GM12891 (cell line): Measurements from ENCODE around the gene GDF15. TPM values are rescaled to one million over a fixed set of nuclear protein-coding genes. Genes with fewer than 3 reads are reported as not detected.

ENCODE experiments used
- DNase-seq: peaks from one replicate; pipeline ENCODE4 v3.0.0; 2011; ENCODE audit warnings: low spot score; ENCODE audit not compliant: insufficient read length
- FAIRE-seq: peaks from 2 replicates; lab custom pipeline; 2011; peaks lifted over from hg19 to GRCh38; lab: Jason Lieb, UNC
- PAX5 ChIP-seq: IDR thresholded peaks from 2 replicates; pipeline ENCODE4 v1.6.1; 2011; ENCODE audit warnings: low read length, moderate library complexity, mild to moderate bottlenecking; ENCODE audit not compliant: insufficient read depth, severe bottlenecking
- POLR2A ChIP-seq: IDR thresholded peaks from 2 replicates; pipeline ENCODE4 v1.6.1; 2011; ENCODE audit warnings: low read depth, low read length, control low read depth
- POLR2AphosphoS5 ChIP-seq: IDR thresholded peaks from 2 replicates; pipeline ENCODE4 v1.6.1; 2011; ENCODE audit warnings: low read depth, low read length, control low read depth
- POU2F2 ChIP-seq: IDR thresholded peaks from 2 replicates; pipeline ENCODE4 v1.6.1; 2011; ENCODE audit warnings: low read depth, mild to moderate bottlenecking, control low read depth, low read length, moderate library complexity
- SPI1 ChIP-seq: IDR thresholded peaks from 2 replicates; pipeline ENCODE4 v1.6.1; 2011; ENCODE audit warnings: low read depth, low read length, control low read depth
- TAF1 ChIP-seq: IDR thresholded peaks from 2 replicates; pipeline ENCODE4 v1.6.1; 2011; ENCODE audit warnings: low read depth, low read length, control low read depth
- polyA plus RNA-seq: library from polyadenylated mRNA; unstranded; fragments of >200 nt; gene quantifications from one replicate; pipeline ENCODE4 v1.2.1, GENCODE V29; 2012; ENCODE audit warnings: low read depth, missing spikeins, inconsistent platforms; ENCODE audit not compliant: missing spikeins

GDF15 gene, protein sequence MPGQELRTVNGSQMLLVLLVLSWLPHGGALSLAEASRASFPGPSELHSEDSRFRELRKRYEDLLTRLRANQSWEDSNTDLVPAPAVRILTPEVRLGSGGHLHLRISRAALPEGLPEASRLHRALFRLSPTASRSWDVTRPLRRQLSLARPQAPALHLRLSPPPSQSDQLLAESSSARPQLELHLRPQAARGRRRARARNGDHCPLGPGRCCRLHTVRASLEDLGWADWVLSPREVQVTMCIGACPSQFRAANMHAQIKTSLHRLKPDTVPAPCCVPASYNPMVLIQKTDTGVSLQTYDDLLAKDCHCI
- 4.9 TPM for polyA plus RNA-seq

- TF ChIP-seq SPI1 (no peak), TAF1 (peak; percentile 46; the same call in 1 of the 2 replicates), POLR2AphosphoS5 (peak; percentile 75), POU2F2 (no peak), POLR2A (peak; percentile 66), PAX5 (peak; percentile 12)
- FAIRE-seq, result no peak
- no peak for DNase-seq
These were observed at the start of gene GDF15 for GRCh38 chr19:18385675-18386542. GDF15 (plus strand) TSS chr19:18386158; CDS start chr19:18386190, 32 bp downstream.

GRCh38 chr19:18338541-18338940 is 47.4 kb upstream of the GDF15 start:
- DNase-seq (no peak), FAIRE-seq (no peak)
- no peak for TF ChIP-seq POLR2AphosphoS5
- TF ChIP-seq POLR2A, result no peak
- no peak for TF ChIP-seq SPI1
- TF ChIP-seq PAX5, result no peak
- TF ChIP-seq TAF1, result no peak
- TF ChIP-seq POU2F2, result no peak

DNA sequence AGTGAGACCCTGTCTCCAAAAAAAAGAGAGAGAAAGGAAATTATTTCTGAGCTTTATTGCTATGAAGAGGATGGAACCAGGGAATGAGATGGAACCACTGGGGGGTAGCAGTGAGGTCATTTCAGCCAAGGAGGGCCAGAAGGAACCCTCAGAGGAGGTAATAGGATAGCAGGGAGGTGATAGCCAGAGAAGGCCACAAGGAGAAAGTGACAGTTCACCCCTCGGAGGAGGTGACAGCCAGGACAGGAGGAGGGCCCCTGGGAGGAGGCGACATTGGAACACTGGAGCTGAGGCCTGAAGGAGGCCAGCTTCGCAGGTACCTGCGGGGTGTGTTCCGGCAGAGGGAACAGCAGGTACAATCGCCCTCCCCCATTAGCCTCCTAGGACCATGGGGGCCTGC is 46.2 kb upstream of the GDF15 start:
- DNase-seq (no peak), FAIRE-seq (no peak)
- TF ChIP-seq POLR2AphosphoS5 (no peak), PAX5 (no peak), POU2F2 (no peak), POLR2A (no peak), TAF1 (no peak), SPI1 (no peak)

DNA sequence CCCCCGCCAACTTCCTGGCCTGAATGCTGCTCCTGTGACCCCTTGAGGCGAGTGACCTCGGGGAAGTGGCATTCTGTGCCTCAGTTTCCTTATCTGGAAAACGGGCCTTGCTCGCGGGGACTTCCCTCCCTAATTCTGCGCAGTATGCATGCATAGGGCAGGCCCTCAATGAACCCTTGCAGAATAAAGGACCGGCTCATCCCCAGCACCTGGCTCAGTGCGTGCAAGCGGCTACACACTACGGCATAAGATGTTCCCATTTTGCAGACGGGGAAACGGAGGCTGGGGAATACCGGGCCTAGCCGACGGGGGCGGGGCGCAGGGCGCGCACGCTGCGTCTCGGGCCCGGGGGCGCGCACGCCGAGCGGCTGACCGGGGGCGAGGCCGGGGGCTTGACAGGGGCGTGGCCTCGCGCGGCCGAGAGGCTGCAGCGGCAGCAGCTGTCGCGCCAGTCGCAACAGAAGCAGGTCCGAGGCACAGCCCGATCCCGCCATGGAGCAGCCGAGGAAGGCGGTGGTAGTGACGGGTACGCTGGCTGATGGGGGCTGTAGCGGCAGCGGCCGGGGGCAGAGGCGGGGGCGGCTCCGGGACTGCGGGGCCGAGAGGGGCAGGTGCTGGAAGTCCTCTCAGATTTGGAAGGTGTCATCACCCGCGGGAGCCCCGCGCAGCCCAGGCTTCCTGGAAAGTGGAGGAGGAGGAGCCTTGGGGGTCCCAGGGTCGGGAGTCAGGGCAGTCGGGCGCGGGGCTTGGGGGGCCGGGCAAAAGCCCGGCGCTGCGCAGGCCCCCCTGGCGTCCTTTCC is 45.6 kb upstream of the GDF15 start, which contains the start of gene PGPEP1:
Gene PGPEP1, plus strand, starts transcription at position 409 of the 800 bp plus-strand sequence. Its CDS starts 84 bp downstream, at position 493.
- DNase-seq (peak; percentile 87), FAIRE-seq (peak; percentile 98)
- TF ChIP-seq TAF1, result no peak
- no peak for TF ChIP-seq POU2F2
- no peak for TF ChIP-seq POLR2AphosphoS5
- no peak for TF ChIP-seq POLR2A
- TF ChIP-seq SPI1, result no peak
- TF ChIP-seq PAX5, result no peak

DNA sequence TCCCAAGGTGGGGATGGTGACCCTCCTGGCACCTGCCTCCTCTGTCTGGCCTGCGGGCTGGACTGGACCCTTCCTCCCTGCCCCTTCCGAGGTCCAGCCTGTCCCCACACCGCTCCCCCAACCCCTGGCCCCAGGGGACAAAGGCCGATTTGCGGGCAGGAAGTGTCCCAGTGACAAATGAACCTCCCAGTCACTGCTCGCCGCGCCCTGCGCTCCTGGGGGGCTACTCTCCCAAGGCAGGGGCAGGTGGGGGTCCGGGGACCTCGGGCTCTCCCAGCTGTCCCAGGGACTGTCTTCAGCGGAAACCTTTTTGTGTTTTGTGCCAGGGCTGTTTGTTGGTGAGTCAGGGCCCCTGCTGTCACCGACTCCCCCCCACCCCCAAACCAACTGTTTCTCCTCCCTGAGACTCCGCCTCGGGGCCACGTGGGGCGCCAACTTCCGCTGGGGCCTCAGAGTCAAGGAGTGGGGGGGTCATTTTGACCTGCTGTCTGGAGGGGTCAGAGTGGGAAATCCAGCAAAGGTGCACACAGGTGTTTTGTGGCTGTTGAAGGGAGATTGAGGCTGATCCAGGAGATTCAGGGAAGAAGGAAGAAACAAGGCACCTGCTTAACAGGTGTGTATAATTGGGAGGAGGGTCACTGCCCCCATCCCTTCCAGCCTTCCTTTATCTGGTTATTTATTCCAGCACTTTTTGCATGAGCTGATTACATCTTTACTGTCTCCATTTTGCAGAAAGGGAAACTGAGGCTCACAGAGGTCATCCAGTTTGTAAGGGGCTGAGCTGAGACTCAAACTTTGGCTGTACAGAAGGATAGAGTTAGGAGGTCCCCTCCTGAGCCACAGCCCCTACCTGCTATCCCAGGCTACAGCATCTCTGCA is 44.7 kb upstream of the GDF15 start:
- TF ChIP-seq POLR2A (peak; percentile 54; the same call in 1 of the 2 replicates), POU2F2 (peak; percentile 44; the same call in 1 of the 2 replicates), SPI1 (no peak; the same call in 1 of the 2 replicates), PAX5 (no peak)
- FAIRE-seq (peak; percentile 76), DNase-seq (peak; percentile 80)

- FAIRE-seq (no peak), DNase-seq (no peak)
- TF ChIP-seq PAX5, result no peak
- no peak for TF ChIP-seq POU2F2
- TF ChIP-seq POLR2AphosphoS5, result no peak
- TF ChIP-seq SPI1, result no peak
- no peak for TF ChIP-seq TAF1
These were observed 43.8 kb upstream of the GDF15 start for GRCh38 chr19:18342090-18342632.

DNA sequence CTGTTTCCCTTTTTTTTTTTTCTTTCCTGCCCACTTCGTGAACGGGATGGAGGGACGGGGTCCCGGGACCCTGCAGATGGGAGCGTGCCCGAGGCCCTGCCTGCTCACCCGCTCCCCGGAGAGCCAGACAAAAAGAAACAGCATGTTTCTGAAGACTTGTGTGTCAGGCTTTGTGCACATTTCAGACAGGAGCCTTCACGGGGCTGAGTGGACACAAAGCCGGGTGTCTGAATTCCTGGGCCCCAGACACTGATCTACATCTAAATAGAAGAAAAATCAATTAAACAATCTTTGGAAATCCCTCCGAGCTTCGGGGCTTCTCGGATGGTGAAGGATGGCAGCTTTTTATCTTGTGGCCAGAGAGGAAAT is 41.4 kb upstream of the GDF15 start:
- FAIRE-seq (no peak), DNase-seq (no peak)
- TF ChIP-seq SPI1 (no peak), PAX5 (no peak), TAF1 (no peak), POU2F2 (no peak), POLR2AphosphoS5 (no peak), POLR2A (no peak)

DNA sequence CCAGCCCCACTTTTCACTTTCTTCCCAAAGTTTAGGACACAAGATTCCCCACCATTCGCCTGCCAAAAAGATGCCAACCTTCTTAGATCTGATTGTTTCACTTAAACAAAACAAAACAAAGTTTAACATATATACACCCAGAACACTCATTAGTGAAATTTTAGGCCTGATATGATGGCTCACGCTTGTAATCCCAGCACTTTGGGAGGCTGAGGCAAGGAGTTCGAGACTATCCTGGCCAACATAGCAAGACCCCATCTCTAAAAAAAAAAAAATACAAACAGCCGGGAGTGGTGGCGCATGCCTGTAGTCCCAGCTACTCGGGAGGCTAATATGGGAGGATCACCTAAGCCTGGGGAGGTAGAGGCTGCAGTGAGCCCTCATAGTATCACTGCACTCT is 40.7 kb upstream of the GDF15 start:
- FAIRE-seq (no peak), DNase-seq (no peak)
- TF ChIP-seq TAF1 (no peak), PAX5 (no peak), POU2F2 (no peak), POLR2AphosphoS5 (no peak), SPI1 (no peak), POLR2A (no peak)

DNA sequence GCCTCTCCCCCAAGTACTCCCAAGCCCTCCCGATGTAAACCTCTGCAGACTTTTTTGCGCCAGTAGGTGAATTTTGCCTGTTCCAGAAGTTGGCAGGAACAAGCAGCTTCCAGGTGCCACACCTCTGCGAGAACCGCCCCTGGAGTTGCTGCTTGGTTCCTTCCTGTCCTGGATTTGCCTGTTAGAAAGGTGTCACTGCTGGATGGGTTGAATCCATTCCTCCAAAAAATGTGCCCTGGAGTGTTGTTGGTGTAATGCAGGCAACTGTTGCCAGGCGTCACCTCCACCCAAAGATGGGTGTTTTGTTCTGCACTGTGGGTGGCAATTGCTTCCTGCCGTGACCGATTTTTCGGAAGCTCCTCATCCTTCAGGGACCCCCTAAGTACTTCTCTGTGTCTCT is 39.9 kb upstream of the GDF15 start:
- no peak for FAIRE-seq
- TF ChIP-seq POU2F2 (no peak), TAF1 (no peak), POLR2A (no peak), PAX5 (no peak), POLR2AphosphoS5 (no peak), SPI1 (no peak)

More for the DNA sequence above, 39.9 kb upstream of the GDF15 start:
- no peak for DNase-seq
